Muscle layer of colon (tissue), 2 donors: ENCODE results near the gene NCBP3.
"Not testable (repeated sequence)": the region's sequence is repeated elsewhere in the genome, so short reads cannot be mapped to it uniquely, and the experiment has no call there.

Source experiments
- H3K27ac ChIP-seq: one replicate; pipeline ENCODE4 v1.7.0; 2013; ENCODE audit warnings: low read depth, mild to moderate bottlenecking, low read length, moderate library complexity
- H3K27me3 ChIP-seq, 2 donors: one replicate each; pipeline ENCODE4 v1.7.0; 2013; ENCODE audit warnings: low read length in 2 of 2, mild to moderate bottlenecking in 2 of 2; ENCODE audit not compliant: insufficient read depth in 2 of 2, control insufficient read depth in 1 of 2
- H3K36me3 ChIP-seq: one replicate; pipeline ENCODE4 v1.7.0; 2013; ENCODE audit warnings: mild to moderate bottlenecking, low read length; ENCODE audit not compliant: insufficient read depth
- H3K4me1 ChIP-seq: one replicate; pipeline ENCODE4 v1.7.0; 2013; ENCODE audit warnings: mild to moderate bottlenecking, low read length; ENCODE audit not compliant: insufficient read depth
- H3K4me3 ChIP-seq, 2 donors: one replicate each; pipeline ENCODE4 v1.7.0; 2013; ENCODE audit warnings: low read length in 2 of 2, low read depth in 1 of 2, mild to moderate bottlenecking in 1 of 2, moderate library complexity in 1 of 2
- H3K9ac ChIP-seq: one replicate; pipeline ENCODE4 v1.7.0; 2013; ENCODE audit warnings: low read length
- H3K9me3 ChIP-seq: one replicate; pipeline ENCODE4 v1.7.0; 2013; ENCODE audit warnings: mild to moderate bottlenecking, low read length
- donor health status: abdominal sarcoma.
- donor health status: Adenocarcinoma of cecum.

The NCBP3 gene

GRCh38 chr17:3861761-3862681 is 16.0 kb upstream of the NCBP3 start:
- Histone ChIP-seq H3K36me3 (peaks cover 22% of the 10 kb centered on the region), H3K27me3 (no peaks in the 10 kb centered on the region), H3K4me1 (no peaks in the 10 kb centered on the region), H3K27ac (no peak overlapping the region), H3K9ac (no peak overlapping the region), H3K4me3 (no peak overlapping the region), H3K9me3 (no peaks in the 10 kb centered on the region)

GRCh38 chr17:3860939-3861700 is 15.1 kb upstream of the NCBP3 start:
- H3K9ac ChIP-seq: no peak overlapping the region
- no peak overlapping the region for H3K4me3 ChIP-seq
- no peaks in the 10 kb centered on the region for H3K4me1 ChIP-seq
- no peaks in the 10 kb centered on the region for H3K9me3 ChIP-seq
- no peaks in the 10 kb centered on the region for H3K27me3 ChIP-seq
- peaks cover 22% of the 10 kb centered on the region for H3K36me3 ChIP-seq
- no peak overlapping the region for H3K27ac ChIP-seq

- no peaks in the 10 kb centered on the region for H3K4me1 ChIP-seq
- H3K9ac ChIP-seq: no peak overlapping the region
- no peaks in the 10 kb centered on the region for H3K9me3 ChIP-seq
- H3K27me3 ChIP-seq: no peaks in the 10 kb centered on the region
- H3K27ac ChIP-seq: no peak overlapping the region
- H3K4me3 ChIP-seq: no peak overlapping the region
- H3K36me3 ChIP-seq: peaks cover 22% of the 10 kb centered on the region
Measured at GRCh38 chr17:3859940-3860339, 13.9 kb upstream of the NCBP3 start.

GRCh38 chr17:3857261-3858105 is 11.4 kb upstream of the NCBP3 start:
- H3K4me1 ChIP-seq: no peaks in the 10 kb centered on the region
- no peaks in the 10 kb centered on the region for H3K9me3 ChIP-seq
- no peak overlapping the region for H3K27ac ChIP-seq
- no peak overlapping the region for H3K4me3 ChIP-seq
- H3K9ac ChIP-seq: no peak overlapping the region
- H3K27me3 ChIP-seq: no peaks in the 10 kb centered on the region
- peaks cover 22% of the 10 kb centered on the region for H3K36me3 ChIP-seq

- H3K4me1 ChIP-seq, H3K27me3 ChIP-seq, H3K36me3 ChIP-seq, H3K9me3 ChIP-seq, H3K9ac ChIP-seq, H3K27ac ChIP-seq, H3K4me3 ChIP-seq: not testable (repeated sequence)
Measured at GRCh38 chr17:3854204-3854603, 8.2 kb upstream of the NCBP3 start.

GRCh38 chr17:3852561-3852960 is 6.5 kb upstream of the NCBP3 start:
- Histone ChIP-seq H3K27ac (no peak overlapping the region), H3K9me3 (no peaks in the 10 kb centered on the region), H3K9ac (no peak overlapping the region), H3K4me1 (no peaks in the 10 kb centered on the region), H3K27me3 (no peaks in the 10 kb centered on the region), H3K36me3 (no peaks in the 10 kb centered on the region), H3K4me3 (no peak overlapping the region)

GRCh38 chr17:3851461-3852100 is 5.5 kb upstream of the NCBP3 start:
- Histone ChIP-seq H3K36me3 (no peaks in the 10 kb centered on the region), H3K4me1 (peaks cover 2% of the 10 kb centered on the region), H3K4me3 (no peak overlapping the region), H3K27me3 (no peaks in the 10 kb centered on the region), H3K9me3 (no peaks in the 10 kb centered on the region), H3K27ac (no peak overlapping the region), H3K9ac (no peak overlapping the region)

- H3K27me3 ChIP-seq: no peaks in the 10 kb centered on the region
- H3K9ac ChIP-seq: no peak overlapping the region
- H3K4me3 ChIP-seq: no peak overlapping the region
- H3K9me3 ChIP-seq: no peaks in the 10 kb centered on the region
- no peak overlapping the region for H3K27ac ChIP-seq
- peaks cover 6% of the 10 kb centered on the region for H3K36me3 ChIP-seq
- peaks cover 15% of the 10 kb centered on the region for H3K4me1 ChIP-seq
Measured at GRCh38 chr17:3848229-3848835, 2.3 kb upstream of the NCBP3 start.

- H3K27me3 ChIP-seq: no peaks in the 10 kb centered on the region
- no peak overlapping the region for H3K9ac ChIP-seq
- peaks cover 15% of the 10 kb centered on the region for H3K4me1 ChIP-seq
- no peak overlapping the region for H3K27ac ChIP-seq
- peaks cover 6% of the 10 kb centered on the region for H3K36me3 ChIP-seq
- H3K9me3 ChIP-seq: no peaks in the 10 kb centered on the region
- no peak overlapping the region for H3K4me3 ChIP-seq
Measured at GRCh38 chr17:3847165-3847670, 1.2 kb upstream of the NCBP3 start.

- Histone ChIP-seq H3K4me3 (no peak overlapping the region), H3K27ac (no peak overlapping the region), H3K9me3 (no peaks in the 10 kb centered on the region), H3K27me3 (no peaks in the 10 kb centered on the region), H3K9ac (no peak overlapping the region), H3K36me3 (peaks cover 11% of the 10 kb centered on the region), H3K4me1 (peaks cover 15% of the 10 kb centered on the region)
Measured at GRCh38 chr17:3846437-3847164, 555 bp upstream of the NCBP3 start.
